Ammon's horn (tissue), 1 donor: ENCODE results near the gene GJA8.
"Not testable (repeated sequence)": the region's sequence is repeated elsewhere in the genome, so short reads cannot be mapped to it uniquely, and the experiment has no call there.

Experiments used
- DNase-seq: peaks from one replicate; pipeline ENCODE4 v3.0.0-alpha.2; 2016; ENCODE audit warnings: low spot score

Gene GJA8

GRCh38 chr1:147902253-147902845 is at the start of gene GJA8:
TSS of gene GJA8 (plus strand) at chr1:147902795. CDS start at chr1:147907956, 5,161 bp downstream.
- DNase-seq = no peak

DNA sequence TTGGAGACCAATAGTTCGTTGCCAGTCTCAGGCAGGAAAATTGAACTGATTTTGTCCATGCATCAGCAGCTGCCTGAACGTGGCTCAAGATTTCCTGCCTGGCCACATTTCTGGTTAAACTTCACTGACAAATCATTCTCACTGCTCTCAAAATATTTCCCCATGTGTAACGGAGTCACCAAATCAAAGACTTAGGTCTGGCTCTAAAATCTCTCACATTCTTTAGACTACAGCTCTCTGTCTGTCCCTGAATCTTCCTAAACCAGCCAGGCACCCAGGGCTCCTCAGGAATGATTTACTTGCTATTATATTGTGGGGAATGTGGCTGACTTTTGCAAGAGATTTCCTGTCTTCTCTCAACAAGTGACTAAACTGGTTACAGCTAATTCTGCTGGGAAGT is 49.2 kb upstream of the GJA8 start:
- no peak for DNase-seq

DNA sequence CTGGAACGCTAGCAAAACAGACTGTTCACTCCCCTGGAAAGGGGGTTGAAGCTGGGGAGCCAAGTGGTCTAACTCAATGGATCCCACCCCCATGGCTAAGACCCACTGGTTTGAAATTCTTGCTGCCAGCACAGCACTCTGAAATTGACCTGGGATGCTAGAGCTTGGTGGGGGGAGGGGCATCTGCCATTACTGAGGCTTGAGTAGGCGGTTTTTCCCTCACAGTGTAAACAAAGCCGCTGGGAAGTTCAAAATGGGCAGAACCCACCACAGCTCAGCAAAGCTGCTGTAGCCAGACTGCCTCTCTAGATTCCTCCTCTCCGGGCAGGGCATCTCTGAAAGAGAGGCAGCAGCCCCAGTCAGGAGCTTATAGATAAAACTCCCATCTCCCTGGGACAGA is 47.6 kb upstream of the GJA8 start:
- DNase-seq = not testable (repeated sequence)

DNA sequence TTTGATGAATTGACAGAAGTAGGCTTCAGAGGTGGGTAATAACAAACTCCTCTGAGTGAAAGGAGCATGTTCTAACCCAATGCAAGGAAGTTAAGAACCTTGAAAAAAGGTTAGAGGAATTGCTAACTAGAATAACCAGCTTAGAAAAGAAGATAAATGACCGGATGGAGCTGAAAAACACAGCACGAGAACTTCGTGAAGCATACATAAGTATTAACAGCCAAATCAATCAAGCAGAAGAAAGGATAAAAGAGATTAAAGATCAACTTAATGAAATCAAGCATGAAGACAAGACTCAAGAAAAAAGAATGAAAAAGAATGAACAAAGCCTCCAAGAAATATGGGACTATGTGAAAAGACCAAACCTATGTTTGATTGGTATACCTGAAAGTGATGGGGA is 46.6 kb upstream of the GJA8 start:
- DNase-seq = not testable (repeated sequence)

DNA sequence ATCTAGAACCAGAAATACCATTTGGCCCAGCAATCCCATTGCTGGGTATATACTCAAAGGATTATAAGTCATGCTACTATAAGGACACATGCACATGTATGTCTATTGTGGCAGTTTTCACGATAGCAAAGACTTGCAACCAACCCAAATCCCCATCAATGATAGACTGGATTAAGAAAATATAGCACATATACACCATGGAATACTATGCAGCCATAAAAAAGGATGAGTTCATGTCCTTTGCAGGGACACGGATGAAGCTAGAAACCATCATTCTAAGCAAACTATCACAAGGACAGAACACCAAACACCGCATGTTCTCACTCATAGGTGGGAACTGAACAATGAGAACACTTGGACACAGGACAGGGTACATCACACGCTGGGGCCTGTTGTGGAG is 35.4 kb upstream of the GJA8 start:
- DNase-seq = not testable (repeated sequence)

GRCh38 chr1:147878022-147878421 is 24.6 kb upstream of the GJA8 start:
- DNase-seq = no peak

DNA sequence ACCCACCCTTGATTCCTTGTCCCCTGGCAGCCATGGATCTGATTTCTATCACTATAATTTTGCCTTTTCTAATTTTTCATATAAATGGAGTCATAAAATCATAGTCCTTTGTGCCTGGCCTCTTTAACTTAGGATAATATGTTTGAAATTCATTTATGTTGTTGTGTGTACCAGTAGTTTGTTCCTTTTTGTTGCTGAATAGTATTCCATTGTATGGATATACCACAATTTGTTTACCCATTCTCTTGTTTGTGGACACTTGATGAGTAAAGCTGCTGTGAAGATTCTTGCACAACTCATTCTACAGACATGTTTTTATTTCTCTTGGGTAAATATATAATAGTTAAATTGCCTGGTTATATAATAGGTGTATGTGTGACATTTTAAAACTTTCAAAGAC is 22.7 kb upstream of the GJA8 start:
- DNase-seq = no peak

DNA sequence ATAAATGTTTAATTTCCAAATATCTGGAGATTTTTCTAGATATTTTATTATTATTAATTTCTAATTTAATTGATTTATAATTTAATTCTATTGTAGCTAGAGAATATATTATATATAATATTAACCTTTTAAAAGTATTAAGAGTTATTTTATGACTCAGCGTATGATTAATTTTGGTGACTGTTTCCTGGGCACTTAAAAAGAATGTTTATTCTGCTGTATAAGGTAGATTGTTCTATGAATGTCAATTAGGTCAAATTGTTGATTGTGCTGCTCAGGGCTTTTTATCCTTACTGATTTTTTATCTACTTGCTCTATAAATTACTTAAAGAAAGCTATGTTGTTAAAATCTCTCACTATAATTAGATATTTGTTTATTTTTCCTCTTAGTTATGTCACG is 20.1 kb upstream of the GJA8 start:
- DNase-seq = no peak

DNA sequence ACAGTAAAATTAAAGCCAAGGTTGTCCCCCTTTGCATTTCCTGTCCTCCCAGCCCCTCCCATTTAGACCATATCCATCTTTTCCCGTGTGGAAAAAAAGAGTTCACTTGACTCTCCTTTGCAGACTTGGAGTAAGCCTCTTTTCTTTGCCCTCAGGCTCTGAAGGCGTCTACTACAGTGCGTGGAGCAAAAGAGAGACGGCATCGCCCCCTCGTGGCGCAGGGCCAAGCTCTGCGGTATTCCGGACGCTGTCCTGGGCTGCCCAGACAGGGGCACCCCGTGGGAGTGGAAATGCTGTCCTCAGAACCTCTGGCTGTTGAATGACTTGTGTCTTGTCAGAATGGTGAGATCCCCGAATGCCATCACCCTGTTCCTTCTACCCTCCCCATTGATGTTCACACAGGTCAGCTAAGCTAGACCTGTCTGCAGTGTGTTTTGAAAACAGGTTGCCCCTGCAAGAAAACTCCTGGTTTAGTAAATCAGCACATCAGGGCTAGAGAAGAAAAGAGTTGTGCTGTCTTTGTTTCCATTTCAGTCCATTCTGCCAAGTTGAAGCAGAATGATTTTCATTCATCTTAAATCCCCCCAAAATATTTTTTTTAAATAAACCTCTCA is 12.3 kb upstream of the GJA8 start:
- peak; percentile 43 for DNase-seq

- peak; percentile 72 for DNase-seq
These were observed 11.5 kb upstream of the GJA8 start for GRCh38 chr1:147891088-147891487.

DNA sequence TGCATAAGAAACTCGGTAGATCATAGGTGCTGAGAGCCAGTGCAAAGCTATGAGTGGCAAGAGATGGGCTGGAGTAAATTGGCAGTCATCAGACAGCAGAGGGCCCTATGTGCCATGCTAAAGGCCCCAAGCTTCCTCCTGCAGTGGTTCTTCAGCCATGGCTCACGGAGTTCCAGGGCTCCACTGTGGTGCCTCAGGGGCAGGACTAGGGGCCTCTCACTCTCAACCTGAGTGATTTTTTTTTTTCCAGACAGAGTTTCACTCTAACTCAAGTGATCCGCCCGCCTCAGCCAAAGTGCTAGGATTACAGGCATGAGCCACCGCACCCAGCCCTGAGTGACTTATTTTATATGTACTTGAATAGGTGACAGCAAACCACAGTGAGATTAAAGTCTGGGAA is 10.4 kb upstream of the GJA8 start:
- peak; percentile 8 for DNase-seq

DNA sequence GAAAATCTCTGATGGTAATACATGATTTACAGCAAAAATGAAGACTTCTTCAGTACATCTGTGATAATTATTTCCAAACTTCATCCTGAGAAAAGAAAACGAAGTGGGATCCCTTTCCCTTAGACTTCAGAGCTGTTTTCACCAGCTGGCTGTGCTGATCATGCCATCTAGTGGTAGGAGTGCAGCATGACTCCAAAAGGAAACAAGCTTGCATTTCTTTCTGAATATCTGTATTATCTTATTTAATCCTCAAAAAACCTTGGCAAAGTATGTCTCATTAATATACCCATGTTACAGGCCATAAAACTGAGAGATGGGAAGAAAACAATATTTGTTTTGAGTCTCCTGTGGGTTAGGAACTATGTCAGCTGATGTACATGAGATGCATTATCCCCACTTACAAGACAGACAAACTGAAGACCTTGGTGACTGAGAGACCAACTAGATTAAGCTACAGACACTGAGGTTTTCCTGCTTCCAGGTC is 9.8 kb upstream of the GJA8 start:
- peak; percentile 70 for DNase-seq

DNA sequence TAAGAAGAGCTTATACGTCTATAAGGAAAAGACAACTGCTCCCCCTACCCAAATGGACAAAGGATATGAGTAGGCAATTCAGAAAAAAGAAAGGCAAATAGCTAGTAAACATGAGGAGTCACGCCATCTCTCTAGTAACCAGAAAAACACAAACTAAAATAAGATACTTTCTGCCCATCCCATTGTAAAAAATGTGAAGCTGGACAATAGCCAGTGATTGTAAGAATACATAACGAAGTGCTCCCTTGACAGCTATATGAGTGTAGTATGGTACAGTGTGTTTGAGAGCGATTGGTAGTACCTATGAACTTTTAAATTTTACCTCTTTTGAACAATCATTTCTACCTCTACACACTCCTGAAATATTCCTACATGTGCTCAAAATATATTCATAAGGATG is 7.5 kb upstream of the GJA8 start:
- DNase-seq = no peak

- DNase-seq = no peak
These were observed 5.4 kb upstream of the GJA8 start for GRCh38 chr1:147897029-147897752.

- DNase-seq = no peak
These were observed 4.8 kb upstream of the GJA8 start for GRCh38 chr1:147897789-147898188.

- DNase-seq = no peak
These were observed 2.1 kb downstream of the GJA8 start for GRCh38 chr1:147904726-147905125.

DNA sequence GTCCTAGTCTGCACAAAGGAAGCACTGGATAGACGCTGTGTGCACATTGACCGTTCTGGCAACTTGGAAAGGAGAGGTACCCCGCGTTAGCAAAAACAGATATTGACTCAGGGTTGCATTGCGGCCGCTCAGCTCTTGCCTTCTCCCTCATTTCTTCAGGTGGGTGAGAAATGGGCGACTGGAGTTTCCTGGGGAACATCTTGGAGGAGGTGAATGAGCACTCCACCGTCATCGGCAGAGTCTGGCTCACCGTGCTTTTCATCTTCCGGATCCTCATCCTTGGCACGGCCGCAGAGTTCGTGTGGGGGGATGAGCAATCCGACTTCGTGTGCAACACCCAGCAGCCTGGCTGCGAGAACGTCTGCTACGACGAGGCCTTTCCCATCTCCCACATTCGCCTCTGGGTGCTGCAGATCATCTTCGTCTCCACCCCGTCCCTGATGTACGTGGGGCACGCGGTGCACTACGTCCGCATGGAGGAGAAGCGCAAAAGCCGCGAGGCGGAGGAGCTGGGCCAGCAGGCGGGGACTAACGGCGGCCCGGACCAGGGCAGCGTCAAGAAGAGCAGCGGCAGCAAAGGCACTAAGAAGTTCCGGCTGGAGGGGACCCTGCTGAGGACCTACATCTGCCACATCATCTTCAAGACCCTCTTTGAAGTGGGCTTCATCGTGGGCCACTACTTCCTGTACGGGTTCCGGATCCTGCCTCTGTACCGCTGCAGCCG is 5.4 kb downstream of the GJA8 start:
- DNase-seq = no peak

GRCh38 chr1:147912553-147912952 is 10.0 kb downstream of the GJA8 start:
- no peak for DNase-seq

DNA sequence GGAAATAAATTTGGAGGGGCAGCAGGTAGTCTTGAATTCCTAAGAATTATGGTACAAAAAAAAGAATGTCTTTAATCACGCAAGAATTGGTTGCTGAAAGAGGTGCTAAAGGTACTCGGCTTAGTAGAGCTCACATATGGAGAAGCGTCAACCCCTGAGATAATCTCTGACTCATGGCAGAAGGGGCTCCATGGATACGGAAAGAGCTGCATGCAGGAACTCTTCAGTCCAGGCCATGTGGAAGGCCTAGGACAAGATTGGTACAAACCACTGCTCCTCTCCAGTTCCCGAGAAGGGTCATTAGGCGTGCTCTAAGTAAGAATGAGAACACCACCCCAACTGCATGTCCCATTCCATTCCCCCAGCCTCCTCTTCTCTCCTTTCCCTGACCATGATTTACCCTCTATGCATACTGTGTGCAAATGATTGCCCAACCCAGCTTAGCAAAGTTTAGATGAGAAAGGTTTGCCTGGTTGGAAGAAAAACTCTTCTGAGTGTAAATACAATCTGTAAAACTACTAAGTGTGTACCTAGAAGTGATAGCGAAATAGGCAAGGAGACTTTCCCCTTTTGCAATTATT is 10.9 kb downstream of the GJA8 start:
- no peak for DNase-seq

DNA sequence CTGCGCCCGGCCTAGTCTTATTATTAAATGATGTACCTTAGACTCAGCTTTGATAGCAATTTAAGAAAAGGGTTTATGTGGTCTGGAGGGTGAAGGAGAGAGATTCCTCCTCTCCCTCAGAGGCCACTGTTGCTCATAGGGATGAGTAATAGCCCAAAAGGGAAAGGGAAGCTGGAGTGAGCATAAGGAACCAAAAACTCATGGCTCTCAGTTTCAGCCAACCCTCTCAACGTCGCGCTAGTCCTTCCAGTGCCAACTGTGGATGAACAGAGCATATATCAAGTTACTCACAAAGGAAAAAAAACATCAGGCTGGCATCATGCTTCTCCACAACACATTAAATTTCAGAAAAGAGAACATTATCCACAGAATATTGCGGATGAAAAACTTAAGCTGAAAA is 17.3 kb downstream of the GJA8 start:
- DNase-seq = no peak

- DNase-seq = no peak
These were observed 22.2 kb downstream of the GJA8 start for GRCh38 chr1:147924813-147925212.

GRCh38 chr1:147927215-147927614 is 24.6 kb downstream of the GJA8 start:
- not testable (repeated sequence) for DNase-seq
